Thyroid gland (tissue), 4 donors: ENCODE measurements around the gene ZNF692.

Experiments
- POLR2A ChIP-seq, 2 donors: fragments of 450-650 bp; IDR thresholded peaks; one replicate each; pipeline ENCODE4 v1.6.1; 2017; ENCODE audit warnings: antibody characterized with exemption in 2 of 2, mild to moderate bottlenecking in 2 of 2, moderate library complexity in 1 of 2
- TF ChIP-seq, protein P1 (sequence below), 6 experiments: fragments of 200-600 bp in 3 of 6; fragments of 450-650 bp in 3 of 6; sonication (generic) in 3 of 6; IDR thresholded peaks; one replicate each; pipeline ENCODE4 v1.5.1; 2016 to 2019; ENCODE audit warnings: antibody characterized with exemption in 6 of 6, mild to moderate bottlenecking in 2 of 6, inconsistent platforms in 1 of 6, moderate library complexity in 1 of 6

DNA sequence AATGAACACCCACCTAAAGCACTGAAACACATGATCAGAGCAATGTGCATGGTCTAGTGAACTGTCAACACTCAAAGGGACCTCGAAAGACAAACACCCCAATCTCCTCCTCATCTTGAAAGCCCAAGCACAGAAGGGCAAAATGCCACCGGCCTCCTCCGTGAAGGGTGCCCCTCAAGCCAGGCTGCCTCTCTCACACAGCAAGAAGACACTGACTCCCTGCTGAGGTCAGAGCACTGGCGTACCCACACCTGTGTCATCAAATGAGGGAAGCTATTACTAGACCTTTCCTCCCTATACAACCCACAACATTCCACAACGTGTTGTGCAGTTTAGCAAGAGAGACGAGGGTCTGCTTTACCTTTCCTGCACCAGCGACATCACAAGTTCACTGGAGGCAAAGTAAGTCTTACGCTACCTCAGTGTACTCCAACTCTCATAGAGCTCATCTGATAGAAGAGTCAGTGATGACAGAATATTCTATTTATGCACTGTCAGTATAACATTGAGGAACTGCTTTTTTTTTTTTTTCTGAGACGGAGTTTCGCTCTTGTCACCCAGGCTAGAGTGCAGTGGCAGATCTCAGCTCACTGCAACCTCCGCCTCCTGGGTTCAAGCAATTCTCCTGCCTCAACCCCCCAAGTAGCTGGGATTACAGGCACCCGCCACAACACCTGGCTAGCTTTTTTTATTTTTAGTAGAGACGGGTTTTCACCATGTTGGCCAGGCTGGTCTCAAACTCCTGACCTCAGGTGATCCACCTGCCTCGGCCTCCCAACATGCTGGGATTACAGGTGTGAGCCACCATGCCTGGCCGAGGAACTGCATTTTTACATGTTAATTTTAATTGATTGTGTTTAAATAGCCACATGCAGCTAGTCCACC is 36.5 kb downstream of the ZNF692 start:
- TF ChIP-seq, protein P1, sequence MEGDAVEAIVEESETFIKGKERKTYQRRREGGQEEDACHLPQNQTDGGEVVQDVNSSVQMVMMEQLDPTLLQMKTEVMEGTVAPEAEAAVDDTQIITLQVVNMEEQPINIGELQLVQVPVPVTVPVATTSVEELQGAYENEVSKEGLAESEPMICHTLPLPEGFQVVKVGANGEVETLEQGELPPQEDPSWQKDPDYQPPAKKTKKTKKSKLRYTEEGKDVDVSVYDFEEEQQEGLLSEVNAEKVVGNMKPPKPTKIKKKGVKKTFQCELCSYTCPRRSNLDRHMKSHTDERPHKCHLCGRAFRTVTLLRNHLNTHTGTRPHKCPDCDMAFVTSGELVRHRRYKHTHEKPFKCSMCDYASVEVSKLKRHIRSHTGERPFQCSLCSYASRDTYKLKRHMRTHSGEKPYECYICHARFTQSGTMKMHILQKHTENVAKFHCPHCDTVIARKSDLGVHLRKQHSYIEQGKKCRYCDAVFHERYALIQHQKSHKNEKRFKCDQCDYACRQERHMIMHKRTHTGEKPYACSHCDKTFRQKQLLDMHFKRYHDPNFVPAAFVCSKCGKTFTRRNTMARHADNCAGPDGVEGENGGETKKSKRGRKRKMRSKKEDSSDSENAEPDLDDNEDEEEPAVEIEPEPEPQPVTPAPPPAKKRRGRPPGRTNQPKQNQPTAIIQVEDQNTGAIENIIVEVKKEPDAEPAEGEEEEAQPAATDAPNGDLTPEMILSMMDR (IDR thresholded peaks at IDR 0.05), result no peak
- TF ChIP-seq POLR2A (IDR thresholded peaks at IDR 0.05), result no peak
